Hematopoietic multipotent progenitor cell treated with erythropoietin and hydrocortisone succinate and interleukin-3 and kit ligand, for 15 days (in vitro differentiated cells): Measurements from ENCODE around the gene MVB12B.

Source experiments
- DNase-seq: peaks from one replicate; pipeline ENCODE4 v3.0.0-alpha.2; 2015; ENCODE audit warnings: low spot score

MVB12B gene

GRCh38 chr9:126331964-126332748 is 5.5 kb downstream of the MVB12B start:
- no peak for DNase-seq

GRCh38 chr9:126334721-126335621 is 8.3 kb downstream of the MVB12B start:
- DNase-seq, result no peak

DNA sequence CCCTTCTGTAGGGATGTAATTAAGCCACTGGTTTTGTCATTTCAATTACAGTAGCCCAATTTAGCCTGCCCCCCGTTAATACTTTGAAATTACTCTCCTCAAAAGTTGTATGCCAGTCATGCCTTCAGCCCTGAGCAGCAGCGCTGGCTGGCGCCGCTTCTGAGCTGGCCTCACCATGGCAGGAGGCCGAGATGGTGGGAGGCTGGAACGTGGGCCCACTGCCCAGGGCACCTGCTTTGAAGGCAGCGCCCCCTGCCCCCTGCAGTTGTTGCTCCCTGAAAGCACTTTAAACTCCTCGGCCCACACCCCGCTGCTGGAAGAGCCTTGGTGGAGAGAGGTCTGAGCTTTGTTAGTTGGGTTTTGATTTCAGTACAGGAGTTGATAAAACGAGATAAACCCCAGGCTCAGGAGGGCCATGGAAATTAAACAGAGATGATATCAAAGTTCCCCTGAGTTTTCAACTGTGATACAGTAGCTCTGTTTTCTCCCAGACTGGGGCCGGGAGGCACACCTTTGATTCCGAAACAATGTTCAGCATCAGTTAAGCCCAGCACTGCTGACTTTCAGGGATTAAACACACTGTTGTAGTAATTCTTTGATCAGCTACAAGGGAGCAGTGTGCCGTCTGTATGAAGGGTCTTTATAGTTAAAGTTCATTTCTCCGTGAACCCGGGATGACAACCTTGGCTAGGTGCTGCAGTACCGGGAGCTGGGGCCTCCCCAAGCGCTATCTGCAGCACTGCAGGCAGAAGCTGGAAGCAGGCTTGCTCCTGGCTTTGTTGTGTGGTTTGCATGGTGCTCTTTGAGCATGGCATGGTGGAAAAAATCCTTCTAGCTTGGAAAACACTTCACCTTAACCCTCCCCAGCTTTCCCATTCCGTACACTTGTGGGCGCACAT is 9.5 kb downstream of the MVB12B start:
- no peak for DNase-seq

DNA sequence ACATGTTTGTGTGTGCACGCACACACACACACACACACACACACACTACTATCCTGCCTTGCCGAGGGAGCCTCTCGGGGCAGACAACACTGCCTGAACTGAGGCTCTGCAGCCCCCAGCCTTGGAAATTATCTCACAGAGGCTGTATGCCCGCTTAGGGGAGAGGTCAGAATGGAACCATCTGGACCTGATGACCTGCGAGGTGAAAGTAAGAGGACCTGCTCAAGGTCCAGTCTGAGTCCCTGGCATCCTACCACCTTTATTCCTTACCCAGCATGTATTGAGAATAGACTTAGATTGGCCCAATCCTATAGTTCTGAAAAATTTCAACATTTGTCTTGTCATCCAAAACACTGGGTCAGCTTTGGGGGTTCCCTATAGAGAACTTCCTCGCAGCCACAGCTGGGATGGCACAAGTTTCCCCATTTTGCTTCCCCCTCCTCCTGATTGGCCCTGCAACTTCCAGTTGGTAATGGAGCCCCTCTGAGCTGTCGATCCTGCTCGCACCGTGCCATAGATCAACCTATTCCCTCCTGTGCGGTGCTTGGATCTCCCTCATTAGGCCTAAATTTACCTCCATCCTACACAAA is 10.2 kb downstream of the MVB12B start:
- DNase-seq, result no peak

DNA sequence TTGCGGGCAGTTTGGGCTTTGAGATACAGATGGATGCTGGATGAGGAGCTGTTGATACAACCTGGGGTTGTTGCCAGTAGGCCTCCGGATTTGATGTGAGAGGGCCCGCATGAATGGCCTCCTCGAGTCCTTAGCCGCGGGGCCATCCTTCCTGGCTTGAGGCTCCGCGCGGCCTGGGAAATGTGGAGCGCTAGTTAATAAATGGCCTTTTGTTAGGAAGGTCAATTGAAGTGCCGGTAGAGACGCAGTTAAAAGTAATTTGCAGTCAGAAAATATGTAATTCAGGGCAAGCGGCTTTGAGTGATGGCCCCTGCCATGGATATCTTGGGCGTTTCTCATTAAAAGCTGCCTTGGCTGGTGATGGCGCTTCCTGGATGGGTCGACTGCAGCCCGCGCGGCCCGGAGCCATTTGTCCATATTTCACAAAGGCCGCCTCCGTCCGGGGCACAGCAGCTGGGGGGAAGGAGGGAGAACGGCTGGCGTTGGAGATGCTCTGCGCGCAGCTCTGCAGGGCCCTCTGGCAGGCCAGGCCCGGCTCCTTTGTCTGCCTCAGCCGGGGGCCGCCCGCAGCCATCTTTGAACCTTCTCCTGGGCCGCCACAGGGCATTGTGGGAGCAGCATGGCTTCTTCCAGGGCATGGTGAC is 11.2 kb downstream of the MVB12B start:
- no peak for DNase-seq

- DNase-seq, result no peak
Observed at GRCh38 chr9:126338945-126339344, 12.3 kb downstream of the MVB12B start.

DNA sequence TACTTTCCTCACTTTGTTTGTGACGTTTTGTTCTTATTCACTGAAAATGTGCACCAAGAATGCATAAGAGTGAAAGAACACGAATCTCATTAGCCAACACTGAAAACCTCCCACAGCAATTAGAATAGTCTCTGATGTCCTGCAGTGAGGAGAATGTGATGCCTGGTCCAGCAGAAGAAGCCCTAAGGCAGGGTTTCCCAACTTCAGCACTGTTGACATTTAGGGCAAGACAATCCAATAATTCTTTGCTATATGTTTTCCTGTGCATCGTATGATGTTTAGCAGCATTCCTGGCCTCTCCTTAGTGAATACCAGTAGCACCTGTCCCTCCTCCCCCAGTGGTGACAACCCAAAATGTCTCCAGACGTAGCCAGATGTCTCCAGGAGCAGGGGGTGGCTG is 14.8 kb downstream of the MVB12B start:
- no peak for DNase-seq

DNA sequence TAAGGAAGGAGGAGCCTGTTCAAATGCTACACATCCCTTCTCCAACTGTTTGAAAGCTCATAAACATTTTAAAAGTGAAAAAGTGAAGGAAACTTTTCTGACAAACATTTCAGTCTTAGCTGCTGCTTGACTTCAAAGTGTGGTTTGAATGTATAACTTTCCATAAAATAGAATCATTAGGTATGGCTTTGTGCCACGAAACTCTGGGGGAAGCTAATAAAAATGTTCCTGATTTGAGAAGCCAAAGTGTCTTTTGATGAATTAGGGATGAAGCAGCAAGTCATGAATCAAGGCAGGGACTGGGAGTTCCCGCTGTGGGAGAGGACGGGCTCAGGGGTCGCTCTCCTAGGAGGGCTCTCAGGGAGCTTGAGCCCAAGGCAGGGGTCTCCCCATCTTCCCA is 15.3 kb downstream of the MVB12B start:
- no peak for DNase-seq

DNA sequence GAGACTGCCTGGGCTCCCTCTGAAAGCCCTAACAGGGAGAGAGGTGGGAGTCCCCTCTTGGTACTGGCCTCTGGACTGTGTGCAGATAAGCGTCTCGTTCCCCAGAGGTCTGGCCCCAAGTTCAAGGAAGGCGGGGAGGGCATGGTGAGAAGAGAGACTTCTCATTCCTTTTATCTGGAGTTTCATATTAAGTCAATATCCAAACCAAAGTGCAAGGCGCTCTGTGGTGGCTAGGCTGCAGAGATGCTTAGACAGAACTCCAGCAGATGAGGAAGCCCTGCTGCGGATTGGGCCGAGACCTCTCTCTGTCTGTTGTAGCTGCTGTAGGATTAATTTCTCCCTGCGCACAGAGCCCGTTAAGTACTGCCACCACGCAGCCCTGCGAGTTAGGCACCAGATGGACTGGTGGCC is 16.0 kb downstream of the MVB12B start:
- no peak for DNase-seq

- no peak for DNase-seq
Observed at GRCh38 chr9:126343271-126343700, 16.7 kb downstream of the MVB12B start.

DNA sequence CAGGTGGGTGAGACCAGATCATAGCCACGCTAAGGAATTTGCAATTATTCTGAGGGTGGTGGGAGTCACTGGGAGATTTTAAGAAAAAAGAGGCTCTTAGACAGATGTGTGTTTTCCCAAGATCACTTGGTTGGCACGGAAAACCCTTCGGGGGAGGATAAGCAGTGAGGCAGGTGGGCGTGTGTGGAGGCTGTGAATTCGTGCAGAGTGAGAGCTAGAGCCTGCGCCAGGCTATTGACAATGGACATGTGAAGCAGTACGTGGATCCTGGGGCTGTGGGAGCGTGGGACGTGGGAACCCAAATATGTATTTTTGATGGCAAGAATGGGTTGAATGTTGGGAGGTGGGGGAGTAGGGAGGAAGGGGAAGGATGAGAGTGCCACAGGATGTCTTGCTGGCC is 19.4 kb downstream of the MVB12B start:
- no peak for DNase-seq

- DNase-seq, result no peak
Observed at GRCh38 chr9:126347093-126347492, 20.5 kb downstream of the MVB12B start.

- DNase-seq, result no peak
Observed at GRCh38 chr9:126347911-126348760, 21.5 kb downstream of the MVB12B start.

DNA sequence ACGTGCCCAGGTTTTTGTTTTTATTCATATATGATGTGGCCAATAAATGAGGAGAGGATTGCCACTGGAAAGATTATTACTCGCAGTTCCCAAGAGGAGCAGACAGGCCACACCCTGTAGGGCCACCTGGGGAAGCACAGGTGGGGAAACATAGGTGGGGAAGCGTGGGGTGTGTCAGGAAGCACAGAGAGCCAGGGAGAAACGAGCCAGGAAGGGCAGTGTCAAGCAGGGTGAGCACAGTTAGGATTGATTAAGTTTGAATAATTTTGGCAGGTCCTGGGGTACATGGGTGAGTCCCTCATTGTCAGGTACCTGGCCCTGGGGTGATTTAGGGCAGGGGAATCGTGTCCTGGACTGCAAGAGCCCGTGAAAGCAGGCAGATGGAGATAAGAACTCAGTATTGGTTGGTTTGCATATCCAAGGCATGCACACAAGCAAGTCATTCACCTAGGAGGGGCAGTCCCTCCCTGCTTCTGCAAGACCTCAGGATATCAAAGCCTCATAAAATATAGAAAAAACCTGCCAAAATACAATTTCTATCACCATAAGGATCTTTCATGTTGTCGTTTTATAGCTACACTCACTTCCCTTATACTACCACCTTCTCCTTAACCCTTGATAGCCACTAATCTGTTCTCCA is 22.4 kb downstream of the MVB12B start:
- DNase-seq, result no peak

GRCh38 chr9:126354887-126355770 is 28.5 kb downstream of the MVB12B start:
- DNase-seq, result no peak

- no peak for DNase-seq
Observed at GRCh38 chr9:126357074-126357473, 30.4 kb downstream of the MVB12B start.

DNA sequence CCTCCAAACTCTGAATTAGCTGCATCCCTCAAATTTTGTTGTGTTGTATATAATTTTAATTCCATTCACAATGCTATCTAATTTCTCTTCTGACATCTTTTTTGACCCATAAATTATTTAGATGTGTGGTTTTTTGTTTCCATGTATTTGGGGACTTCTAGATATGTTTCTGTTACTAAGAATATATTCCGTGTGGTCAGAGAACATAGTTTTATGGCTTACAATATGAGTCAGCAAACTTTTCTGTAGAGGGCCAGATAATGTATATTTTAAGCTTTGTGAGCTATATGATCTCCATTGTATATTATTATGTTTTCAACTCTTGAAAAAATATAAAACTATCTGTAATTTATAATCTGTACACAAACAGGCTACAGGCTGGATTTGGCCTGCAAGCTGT is 33.4 kb downstream of the MVB12B start:
- DNase-seq, result no peak

GRCh38 chr9:126361810-126362238 is 35.2 kb downstream of the MVB12B start:
- no peak for DNase-seq

DNA sequence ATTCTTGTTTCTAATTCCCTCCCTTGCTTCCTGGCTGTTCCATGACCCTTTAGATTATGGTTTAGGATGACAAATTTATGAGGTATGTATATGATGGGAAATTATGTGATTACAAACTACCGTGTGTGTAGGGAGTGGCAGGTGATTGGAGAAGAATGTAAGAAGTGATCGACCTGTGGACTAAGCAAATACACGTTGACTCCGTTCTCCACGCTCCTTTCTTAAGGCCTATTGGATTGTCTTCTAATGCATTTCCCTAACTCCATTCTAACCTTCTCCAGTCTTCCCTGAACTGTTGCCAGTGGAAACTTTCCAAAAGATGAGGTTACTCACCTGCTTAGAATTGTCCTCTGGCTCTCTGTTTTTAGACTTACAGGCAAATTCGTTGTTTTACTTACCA is 36.6 kb downstream of the MVB12B start:
- DNase-seq, result no peak
